ENCODE results near the gene KMO.

DNA sequence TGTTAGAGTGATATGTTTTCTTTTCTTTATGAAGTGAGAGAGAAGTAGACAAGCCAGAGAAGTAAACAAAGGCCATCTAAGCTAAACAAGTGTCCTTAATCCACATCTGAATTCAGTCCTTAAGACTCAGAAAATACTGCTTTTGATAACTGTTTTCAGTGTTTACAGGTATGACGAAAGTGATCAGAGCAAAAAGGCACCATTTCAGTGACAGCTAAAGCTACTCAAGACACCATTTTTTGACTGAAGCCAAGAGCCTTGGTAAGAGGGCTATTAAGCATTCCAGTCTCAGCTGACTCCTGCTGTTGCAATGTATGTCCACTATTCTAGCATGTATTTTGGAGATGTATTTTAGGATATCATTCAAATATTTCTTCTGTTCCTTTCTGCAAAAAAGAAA is 4.1 kb downstream of the KMO start:
- TF ChIP-seq, protein P1, sequence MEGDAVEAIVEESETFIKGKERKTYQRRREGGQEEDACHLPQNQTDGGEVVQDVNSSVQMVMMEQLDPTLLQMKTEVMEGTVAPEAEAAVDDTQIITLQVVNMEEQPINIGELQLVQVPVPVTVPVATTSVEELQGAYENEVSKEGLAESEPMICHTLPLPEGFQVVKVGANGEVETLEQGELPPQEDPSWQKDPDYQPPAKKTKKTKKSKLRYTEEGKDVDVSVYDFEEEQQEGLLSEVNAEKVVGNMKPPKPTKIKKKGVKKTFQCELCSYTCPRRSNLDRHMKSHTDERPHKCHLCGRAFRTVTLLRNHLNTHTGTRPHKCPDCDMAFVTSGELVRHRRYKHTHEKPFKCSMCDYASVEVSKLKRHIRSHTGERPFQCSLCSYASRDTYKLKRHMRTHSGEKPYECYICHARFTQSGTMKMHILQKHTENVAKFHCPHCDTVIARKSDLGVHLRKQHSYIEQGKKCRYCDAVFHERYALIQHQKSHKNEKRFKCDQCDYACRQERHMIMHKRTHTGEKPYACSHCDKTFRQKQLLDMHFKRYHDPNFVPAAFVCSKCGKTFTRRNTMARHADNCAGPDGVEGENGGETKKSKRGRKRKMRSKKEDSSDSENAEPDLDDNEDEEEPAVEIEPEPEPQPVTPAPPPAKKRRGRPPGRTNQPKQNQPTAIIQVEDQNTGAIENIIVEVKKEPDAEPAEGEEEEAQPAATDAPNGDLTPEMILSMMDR (IDR thresholded peaks at IDR 0.05) = no peak
- TF ChIP-seq POLR2AphosphoS5 (IDR thresholded peaks at IDR 0.05) = no peak
- TF ChIP-seq POLR2A (IDR thresholded peaks at IDR 0.05) = no peak
- no peak for TF ChIP-seq EP300 (IDR thresholded peaks at IDR 0.05; ENCODE audit: low read depth)
